Fibroblast of skin of scalp (primary cell): ENCODE results near the gene EP400.

Experiments used
- DNase-seq: peaks from one replicate; pipeline ENCODE4 v3.0.0-alpha.2; 2013

Gene EP400

GRCh38 chr12:131912518-131913274, 37.0 kb upstream of the EP400 start:
- DNase-seq, result peak; percentile 94

GRCh38 chr12:131913666-131914065, 36.1 kb upstream of the EP400 start:
- DNase-seq, result no peak

GRCh38 chr12:131914179-131914702, 35.5 kb upstream of the EP400 start:
- DNase-seq, result no peak

GRCh38 chr12:131915000-131915689, 34.6 kb upstream of the EP400 start:
- no peak for DNase-seq

GRCh38 chr12:131915823-131916222, 33.9 kb upstream of the EP400 start:
- DNase-seq, result no peak

- DNase-seq, result no peak
Observed at GRCh38 chr12:131916306-131917138, 33.2 kb upstream of the EP400 start.

- no peak for DNase-seq
Observed at GRCh38 chr12:131917139-131917710, 32.5 kb upstream of the EP400 start.

GRCh38 chr12:131917711-131918306, 31.9 kb upstream of the EP400 start:
- DNase-seq, result no peak

GRCh38 chr12:131918311-131919050, 31.3 kb upstream of the EP400 start:
- no peak for DNase-seq

- no peak for DNase-seq
Observed at GRCh38 chr12:131919051-131919347, 30.7 kb upstream of the EP400 start.

- DNase-seq, result no peak
Observed at GRCh38 chr12:131919366-131920156, 30.2 kb upstream of the EP400 start.

- DNase-seq, result no peak
Observed at GRCh38 chr12:131920157-131920508, 29.6 kb upstream of the EP400 start.

GRCh38 chr12:131920902-131921840, 28.6 kb upstream of the EP400 start:
- no peak for DNase-seq

GRCh38 chr12:131921866-131922769, 27.6 kb upstream of the EP400 start:
- DNase-seq, result no peak

- no peak for DNase-seq
Observed at GRCh38 chr12:131922772-131923171, 27.0 kb upstream of the EP400 start.

GRCh38 chr12:131923260-131923659, 26.5 kb upstream of the EP400 start:
- DNase-seq, result no peak

- no peak for DNase-seq
Observed at GRCh38 chr12:131927110-131928079, 22.3 kb upstream of the EP400 start.
